HG02588 (cell line): ENCODE data around the gene ARL8A.
"Not testable (repeated sequence)": the region's sequence is repeated elsewhere in the genome, so short reads cannot be mapped to it uniquely, and the experiment has no call there.

Experiments used
- ATAC-seq: cut with Tn5 transposase; IDR thresholded peaks from one replicate; pipeline ENCODE4 v1.9.1; 2021; ENCODE audit warnings: mild to moderate bottlenecking, moderate library complexity; ENCODE audit not compliant: unreplicated experiment

ARL8A gene

GRCh38 chr1:202144402-202145067 is at the start of gene ARL8A:
TSS of gene ARL8A (minus strand) at chr1:202144737. CDS start at chr1:202144572, 165 bp downstream.
- peak; percentile 56 for ATAC-seq

- ATAC-seq: no peak
Observed at GRCh38 chr1:202194328-202194648, 49.8 kb upstream of the ARL8A start.

GRCh38 chr1:202193614-202194327 is 49.2 kb upstream of the ARL8A start, which contains the start of gene LGR6:
TSS of gene LGR6 (plus strand) at chr1:202193799. CDS start at chr1:202193990, 191 bp downstream.
- ATAC-seq: no peak

GRCh38 chr1:202192770-202193613 is 48.5 kb upstream of the ARL8A start:
- no peak for ATAC-seq

GRCh38 chr1:202191391-202191790 is 46.9 kb upstream of the ARL8A start:
- ATAC-seq: not testable (repeated sequence)

- no peak for ATAC-seq
Observed at GRCh38 chr1:202189918-202190715, 45.6 kb upstream of the ARL8A start.

DNA sequence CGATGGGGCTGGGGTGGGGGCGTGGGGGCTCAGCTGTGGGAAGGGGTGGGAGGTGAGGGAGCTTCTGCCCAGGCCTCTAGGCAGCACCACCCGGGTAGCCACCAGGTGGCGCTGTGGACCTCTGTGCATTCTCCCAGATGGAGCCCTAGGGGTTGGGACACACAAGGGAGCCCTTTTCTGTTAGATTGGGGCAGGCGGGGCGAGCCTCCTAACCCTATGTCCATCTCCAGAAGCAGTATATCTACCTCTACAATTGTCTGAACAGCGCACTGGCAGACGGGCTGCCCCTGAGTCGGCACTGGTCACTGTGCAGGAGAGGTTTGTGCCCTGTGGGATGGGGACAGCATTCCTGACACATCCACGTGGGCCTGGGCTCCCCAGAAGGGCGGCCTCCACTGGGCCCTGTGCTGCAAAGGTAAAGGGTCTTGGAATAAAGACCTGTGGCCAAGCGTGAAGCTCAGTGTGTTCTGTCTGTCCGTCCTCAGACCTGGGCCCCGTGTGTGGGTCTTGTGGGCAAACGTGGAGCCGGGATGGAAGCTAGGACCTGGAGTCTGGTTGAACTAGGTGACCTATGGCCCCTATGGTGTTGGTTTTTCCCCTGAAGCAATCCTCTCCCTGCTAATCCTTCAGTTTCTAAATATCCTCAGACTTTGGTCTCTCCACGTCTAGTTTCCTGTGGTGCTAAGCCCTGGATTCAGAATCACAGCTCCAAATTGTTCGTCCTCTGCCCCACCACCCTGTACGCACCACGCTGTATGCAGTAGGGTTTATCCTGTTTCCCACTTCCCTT is 44.7 kb upstream of the ARL8A start:
- ATAC-seq: no peak

DNA sequence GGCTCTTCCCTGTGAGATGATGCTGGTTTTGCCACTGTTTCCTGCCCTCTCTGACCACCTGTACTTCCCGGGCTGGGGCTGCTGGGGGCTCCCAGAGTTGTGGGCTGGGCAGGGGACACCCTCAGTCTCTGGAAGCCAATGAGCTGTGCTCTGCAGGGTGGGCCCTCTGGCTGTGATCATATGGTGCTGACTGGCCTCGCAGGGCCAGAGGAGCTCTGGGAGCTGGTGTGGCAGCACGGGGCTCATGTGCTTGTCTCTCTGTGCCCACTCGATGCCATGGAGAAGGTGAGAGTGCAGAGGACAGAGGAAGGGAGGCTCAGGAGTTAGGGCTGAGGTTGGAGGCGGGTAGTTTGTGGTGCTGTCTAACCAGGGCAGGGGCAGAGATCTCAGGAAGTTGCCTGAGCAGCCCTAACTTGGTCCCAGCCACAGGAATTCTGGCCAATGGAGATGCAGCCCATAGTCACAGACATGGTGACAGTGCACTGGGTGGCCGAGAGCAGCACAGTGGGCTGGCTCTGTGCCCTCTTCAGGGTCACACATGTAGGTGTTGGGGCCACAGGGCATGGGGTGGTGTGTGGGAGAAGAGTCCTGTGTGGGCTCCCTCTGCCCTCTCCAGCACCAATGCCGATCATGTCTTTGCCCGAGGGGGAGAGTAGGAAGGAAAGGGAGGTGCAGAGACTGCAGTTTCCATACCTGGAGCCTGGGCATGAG is 43.3 kb upstream of the ARL8A start:
- no peak for ATAC-seq

GRCh38 chr1:202187041-202187671 is 42.6 kb upstream of the ARL8A start:
- no peak for ATAC-seq

DNA sequence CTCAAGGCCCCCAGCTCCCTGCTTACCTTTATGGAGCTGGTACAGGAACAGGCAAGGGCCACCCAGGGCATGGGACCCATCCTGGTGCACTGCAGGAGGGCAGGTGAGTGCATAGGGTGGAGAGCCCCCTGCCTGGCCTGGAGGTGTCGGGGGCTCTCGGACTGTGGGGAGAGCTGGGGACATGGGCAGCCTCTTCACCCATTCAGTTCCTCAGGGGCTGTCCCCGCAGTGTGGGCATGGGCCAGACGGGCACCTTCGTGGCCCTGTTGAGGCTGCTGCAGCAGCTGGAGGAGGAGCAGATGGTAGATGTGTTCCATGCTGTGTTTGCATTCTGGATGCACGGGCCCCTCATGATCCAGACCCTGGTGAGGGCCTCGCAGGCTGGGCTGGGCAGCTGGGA is 41.8 kb upstream of the ARL8A start:
- no peak for ATAC-seq

DNA sequence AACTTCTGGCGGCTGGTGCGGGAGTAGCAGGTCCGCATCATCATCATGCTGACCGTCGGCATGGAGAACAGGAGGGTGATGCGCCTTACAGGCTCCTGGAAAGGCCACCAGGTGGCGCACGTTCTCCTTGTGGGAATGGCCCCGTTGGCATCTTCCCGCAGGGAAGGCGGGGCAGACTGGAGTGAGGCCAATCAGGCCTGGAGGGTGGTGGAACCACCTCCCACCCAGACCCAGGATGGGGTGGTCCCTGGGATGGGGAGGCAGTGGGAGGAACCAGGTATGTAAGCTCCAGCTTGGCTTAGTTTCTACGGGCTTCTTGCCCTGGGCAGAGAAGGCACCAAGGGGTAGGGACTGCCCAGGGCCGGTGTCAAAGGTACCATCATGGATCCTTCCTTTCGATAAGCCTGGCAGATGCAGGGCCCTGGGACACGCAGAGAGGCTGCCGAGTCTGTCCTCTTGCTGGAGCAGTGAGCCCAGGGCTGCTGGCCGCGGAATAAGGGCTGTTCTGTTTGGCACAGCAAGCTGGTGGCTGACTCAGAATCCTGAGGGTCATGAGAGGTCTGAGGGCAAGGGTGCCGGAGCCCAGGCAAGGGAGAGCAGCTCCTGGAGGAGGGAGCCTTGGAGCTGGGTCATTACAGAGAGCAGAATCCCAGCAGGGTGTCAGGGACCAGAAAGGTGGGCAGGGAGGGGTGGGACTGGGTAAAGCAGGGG is 40.4 kb upstream of the ARL8A start:
- no peak for ATAC-seq

GRCh38 chr1:202182040-202182877 is 37.7 kb upstream of the ARL8A start:
- no peak for ATAC-seq

- ATAC-seq: no peak
Observed at GRCh38 chr1:202181586-202181985, 37.0 kb upstream of the ARL8A start.

DNA sequence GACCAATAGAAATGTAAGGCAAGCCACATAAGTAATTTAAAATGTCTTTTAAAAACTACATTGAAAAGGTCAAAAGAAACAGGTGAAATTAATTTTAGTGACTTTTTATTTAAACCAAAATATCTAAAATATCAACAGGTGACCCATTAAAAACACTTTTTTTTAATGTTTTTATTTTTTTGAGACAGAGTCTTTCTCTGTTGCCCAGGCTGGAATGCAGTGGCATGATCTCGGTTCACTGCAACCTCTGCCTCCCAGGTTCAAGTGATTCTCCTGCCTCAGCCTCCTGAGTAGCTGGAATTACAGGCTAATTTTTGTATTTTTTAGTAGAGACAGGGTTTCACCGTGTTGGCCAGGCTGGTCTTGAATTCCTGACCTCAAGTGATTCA is 36.2 kb upstream of the ARL8A start:
- not testable (repeated sequence) for ATAC-seq

DNA sequence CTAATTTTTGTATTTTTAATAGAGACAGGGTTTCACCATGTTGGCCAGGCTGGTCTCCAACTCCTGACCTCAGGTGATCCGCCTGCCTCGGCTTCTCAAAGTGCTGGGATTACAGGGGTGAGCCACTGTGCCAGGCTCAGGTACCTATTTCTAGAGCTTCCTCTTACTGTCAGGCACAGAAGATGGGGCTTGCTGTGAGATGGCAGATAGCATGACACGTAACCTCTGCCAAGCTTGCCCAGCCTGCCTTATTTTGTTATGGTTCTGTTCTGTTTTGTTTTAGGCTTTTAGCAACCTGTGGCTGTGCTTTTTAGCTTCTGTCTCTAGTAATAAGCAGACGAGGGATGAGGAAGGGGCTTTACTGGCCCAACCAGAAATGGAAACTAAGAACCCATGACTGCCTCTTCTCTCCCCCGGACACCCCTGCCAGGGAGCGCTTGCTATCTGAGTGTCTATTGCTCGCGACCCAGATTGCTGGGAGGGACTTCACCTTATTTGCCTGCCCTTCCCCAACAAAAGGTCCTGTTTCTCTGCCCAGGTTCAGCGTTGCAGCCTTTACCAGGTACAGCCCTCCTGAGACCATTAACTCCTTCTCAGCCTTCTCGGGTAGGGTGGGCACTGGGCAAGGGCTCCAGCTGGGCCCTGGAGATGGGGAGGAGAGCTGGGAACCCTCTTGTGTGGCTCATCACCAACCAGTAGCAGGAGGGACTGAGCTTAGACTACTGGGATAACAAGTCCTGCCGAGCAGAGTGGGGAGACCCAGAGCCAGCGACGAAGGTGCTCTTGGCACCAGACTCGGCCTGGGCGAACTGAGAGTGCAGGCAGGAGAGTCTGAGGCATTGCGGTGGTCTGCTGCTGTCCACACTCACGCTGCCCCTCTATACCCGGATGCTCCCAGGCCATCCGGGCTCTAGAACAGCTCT is 35.6 kb upstream of the ARL8A start:
- no peak for ATAC-seq
